K562 (cell line): ENCODE measurements around the gene CLCNKB. TPM values are rescaled to one million over a fixed set of nuclear protein-coding genes. Genes with fewer than 3 reads are reported as not detected.
A peak's percentile ranks its signal among the peaks of the same experiment; 100 is the strongest.

Experiments used
- ATAC-seq: fragments of 200-7000 bp; cut with Tn5 transposase; 3 replicates; pipeline ENCODE4 v1.9.1; 2020; ENCODE audit warnings: moderate library complexity
- BruUV-seq: library from RNA; stranded (reverse); fragments of 400-500 nt; replicated peaks from 2 replicates; lab custom pipeline; 2021; lab: Mats Ljungman, UMichigan
- CTCF ChIA-PET: fragments of 300-600 bp; formaldehyde crosslinking; extraction: SDS; loops from one replicate; lab custom pipeline; 2021; ENCODE audit warnings: low intra/inter-chr PET ratio; lab: Yijun Ruan, JAX
- POLR2A ChIA-PET: fragments of 300-600, 350-650 bp; sonication (Branson Sonifier 250); formaldehyde crosslinking; extraction: SDS; loops from one replicate; lab custom pipeline; 2021; ENCODE audit warnings: antibody characterized with exemption, inconsistent platforms; lab: Yijun Ruan, JAX
- DNase-seq, 4 experiments: peaks; one replicate each; pipeline versions ENCODE4 v3.0.0 to v3.0.0-alpha.2; 2011 to 2018; ENCODE audit warnings: low spot score in 3 of 4, mixed read lengths in 3 of 4; ENCODE audit errors: extremely low read depth in 1 of 4
- FAIRE-seq: peaks from 2 replicates; lab custom pipeline; 2011; peaks lifted over from hg19 to GRCh38; lab: Jason Lieb, UNC
- H2AFZ ChIP-seq: 2 replicates; pipeline ENCODE4 v1.6.0; 2011; ENCODE audit warnings: low read depth, low read length, control low read depth, inconsistent platforms
- H3K27ac ChIP-seq: fragments of 200-600 bp; 3 replicates; pipeline ENCODE4 v1.8.0; 2011; ENCODE audit warnings: low read depth, mild to moderate bottlenecking, control low read depth, inconsistent platforms, low read length, moderate library complexity, mixed read lengths; ENCODE audit errors: extremely low read depth
- H3K27me3 ChIP-seq, 2 experiments: fragments of 300-600 bp in 1 of 2; 2 replicates in 1 of 2; 3 replicates in 1 of 2; pipeline versions ENCODE4 v1.6.0 to v1.8.0; 2011; ENCODE audit warnings: inconsistent platforms in 2 of 2, low read length in 2 of 2, mild to moderate bottlenecking in 1 of 2, mixed read lengths in 1 of 2, moderate library complexity in 1 of 2; ENCODE audit not compliant: control insufficient read depth in 2 of 2, insufficient read depth in 2 of 2
- H3K36me3 ChIP-seq: fragments of 300-600 bp; 3 replicates; pipeline ENCODE4 v1.8.0; 2011; ENCODE audit warnings: mild to moderate bottlenecking, low read length, inconsistent platforms; ENCODE audit not compliant: control insufficient read depth, insufficient read depth
- H3K4me1 ChIP-seq, 2 experiments: fragments of 200-600 bp in 1 of 2; replicated peaks in 1 of 2; 2 replicates in 1 of 2; 3 replicates in 1 of 2; pipeline versions ENCODE4 v1.5.1 to v1.8.0; 2011; ENCODE audit warnings: inconsistent platforms in 2 of 2, low read length in 2 of 2, mild to moderate bottlenecking in 1 of 2, mixed read lengths in 1 of 2, moderate library complexity in 1 of 2; ENCODE audit not compliant: control insufficient read depth in 2 of 2, insufficient read depth in 2 of 2
- H3K4me2 ChIP-seq: 2 replicates; pipeline ENCODE4 v1.6.1; 2011; ENCODE audit warnings: low read length, control low read depth, inconsistent platforms, mixed read lengths; ENCODE audit not compliant: insufficient read depth
- H3K4me3 ChIP-seq: fragments of 200-600 bp; sonication (generic), shearing (Covaris generic); 2 replicates; pipeline ENCODE4 v1.5.1; 2016; ENCODE audit warnings: control low read depth, inconsistent platforms
- H3K79me2 ChIP-seq: fragments of 200-600 bp; 3 replicates; pipeline ENCODE4 v1.8.0; 2011; ENCODE audit warnings: low read length, inconsistent platforms; ENCODE audit not compliant: control insufficient read depth, insufficient read depth
- H3K9ac ChIP-seq, 2 experiments: 2 replicates each; pipeline versions ENCODE4 v1.6.0 to v1.6.1; 2011; ENCODE audit warnings: low read depth in 2 of 2, low read length in 2 of 2, control low read depth in 1 of 2, inconsistent platforms in 1 of 2, mild to moderate bottlenecking in 1 of 2, mixed read lengths in 1 of 2; ENCODE audit not compliant: insufficient read depth in 1 of 2
- H3K9me1 ChIP-seq: one replicate; pipeline ENCODE4 v1.6.0; 2011; ENCODE audit warnings: inconsistent platforms, mild to moderate bottlenecking, low read length, moderate library complexity; ENCODE audit not compliant: control insufficient read depth, insufficient read depth
- H3K9me3 ChIP-seq: replicated peaks from 2 replicates; pipeline ENCODE4 v1.5.1; 2011; ENCODE audit warnings: low read depth, low read length, inconsistent platforms; ENCODE audit not compliant: control insufficient read depth, insufficient read depth
- H4K20me1 ChIP-seq: replicated peaks from 2 replicates; pipeline ENCODE4 v1.6.1; 2011; ENCODE audit warnings: low read length, inconsistent platforms, mixed read lengths; ENCODE audit not compliant: control insufficient read depth, insufficient read depth
- CBFA2T2 ChIP-seq: fragments of 450-650 bp; conservative IDR thresholded peaks from 2 replicates; pipeline ENCODE4 v1.6.1; 2017; ENCODE audit warnings: mild to moderate bottlenecking
- CHAMP1 ChIP-seq: fragments of 450-650 bp; IDR thresholded peaks from 2 replicates; pipeline ENCODE4 v1.6.1; 2016; ENCODE audit warnings: mild to moderate bottlenecking
- GTF2E2 ChIP-seq: fragments of 200-800 bp; sonication (Bioruptor generic); IDR thresholded peaks from 2 replicates; pipeline ENCODE4 v1.6.1; 2016; ENCODE audit warnings: missing genetic modification characterization, missing compliant biosample characterization
- PRMT5 ChIP-seq: sonication (generic); formaldehyde crosslinking; IDR thresholded peaks from 2 replicates; pipeline ENCODE4 v1.5.0; 2020; ENCODE audit warnings: missing genetic modification reagents
- RAD51 ChIP-seq: fragments of 450-650 bp; IDR thresholded peaks from 2 replicates; pipeline ENCODE4 v1.7.1; 2016; ENCODE audit warnings: low read depth, mild to moderate bottlenecking, borderline replicate concordance
- TSHZ1 ChIP-seq: fragments of 250-450 bp; sonication (Bioruptor Pico); IDR thresholded peaks from 2 replicates; pipeline ENCODE4 v1.4.0; 2020; ENCODE audit warnings: mild to moderate bottlenecking, moderate library complexity
- USF1 ChIP-seq: sonication (generic); formaldehyde crosslinking; IDR thresholded peaks from 2 replicates; pipeline ENCODE4 v1.9.0; 2022; ENCODE audit warnings: mild to moderate bottlenecking, missing genetic modification reagents
- ZFP36 ChIP-seq: fragments of 150-350 bp; IDR thresholded peaks from 2 replicates; pipeline ENCODE4 v1.6.1; 2018; ENCODE audit warnings: low read length, low read depth; ENCODE audit not compliant: partially characterized antibody
- ZNF347 ChIP-seq: fragments of 450-650 bp; formaldehyde crosslinking; IDR thresholded peaks from 2 replicates; pipeline ENCODE4 v1.4.0; 2020; ENCODE audit warnings: low read depth, mild to moderate bottlenecking, moderate library complexity
- ZSCAN29 ChIP-seq: fragments of 450-650 bp; IDR thresholded peaks from 2 replicates; pipeline ENCODE4 v1.6.1; 2017
- WGBS: fragments of 100-300 bp; shearing (Covaris generic); methylation state at CpG from one replicate; pipeline ENCODE4 v1.1.6; 2016; ENCODE audit warnings: low coverage, mixed read lengths; ENCODE audit not compliant: insufficient coverage; ENCODE audit errors: missing lambda C conversion rate; 5-methylcytosine and 5-hydroxymethylcytosine counted together
- in situ Hi-C: fragments of 300-500 bp; cut with MboI; formaldehyde crosslinking; loops from 4 replicates; pipeline ENCODE4 v1.15.0; 2018; ENCODE audit warnings: inconsistent platforms, mixed read lengths
- intact Hi-C: fragments of 100-400 bp; cut with micrococcal nuclease; formaldehyde crosslinking; loops from 2 replicates; pipeline ENCODE4 v1.14.2; 2022
- polyA plus RNA-seq, 8 experiments: library from polyadenylated mRNA; depleted of rRNA in 4 of 8; stranded (reverse) in 5 of 8; unstranded in 3 of 8; fragments of >200 nt; fragmentation: Nextera tagmentation in 2 of 8; fragmentation: Illumina TruSeq in 1 of 8; extraction: Ambion mirVana in 2 of 8; extraction: Trizol in 1 of 8; gene quantifications; 2 replicates each; pipeline versions ENCODE4 v1.2.1 to v1.2.3, GENCODE V29; 2011 to 2014; ENCODE audit warnings: inconsistent platforms in 1 of 8, missing spikeins in 1 of 8
- total RNA-seq, 7 experiments: library from RNA; depleted of rRNA in 6 of 7; stranded (reverse); fragments of >200 nt in 6 of 7; fragmentation: Illumina TruSeq in 2 of 7; extraction: Trizol in 2 of 7; gene quantifications; 2 replicates each; pipeline versions ENCODE4 v1.2.1 to v1.2.3, GENCODE V29; 2011 to 2021; ENCODE audit warnings: low replicate concordance in 1 of 7
- TF ChIP-seq, protein P1 (sequence below): fragments of 250-450 bp; sonication (Bioruptor Pico); IDR thresholded peaks from 2 replicates; pipeline ENCODE4 v1.9.0; 2021; ENCODE audit warnings: mild to moderate bottlenecking, inconsistent platforms

CLCNKB gene
- total and polyA plus RNA-seq, 9 of the 15 experiments (the other 6 are each of a cell fraction or from before 2014, with no cell fraction given), result 0.08 to 1.7 (median 0.64) TPM

- Histone ChIP-seq H3K79me2 (no peaks in the 10 kb centered on the region), H4K20me1 (no peaks in the 10 kb centered on the region), H3K4me1 (peaks cover 10 to 38% of the 10 kb centered on the region in 2 experiments; a peak in 4 of 5 replicates), H2AFZ (no peak overlapping the region; the same call in 1 of the 2 replicates), H3K27ac (no peak overlapping the region), H3K36me3 (no peaks in the 10 kb centered on the region), H3K9ac (peak overlapping the region in 1 of 2 experiments; percentile 66; a peak in 1 of 4 replicates), H3K9me3 (no peaks in the 10 kb centered on the region), H3K4me2 (no peak overlapping the region), H3K4me3 (no peak overlapping the region), H3K27me3 (peaks cover 8 to 26% of the 10 kb centered on the region in 2 experiments; a peak in 4 of 5 replicates), H3K9me1 (no peaks in the 10 kb centered on the region)
- 45% methylated on average over 18 of the region's 18 CpGs for WGBS
- POLR2A ChIA-PET, result interaction anchor here (0.6 to 1.1 kb wide), 3 partner anchors 10 to 25 kb away, joined by 3 to 4 read pairs (median 3); no protein-coding TSS in a partner anchor
- in situ Hi-C loops (no loop called here), intact Hi-C loops (no loop called here)
- peak; percentile 18; the same call in 1 of the 3 replicates for ATAC-seq
- no TSS peak for BruUV-seq
- no peak for DNase-seq
- no peak for FAIRE-seq
- CTCF ChIA-PET, result no interaction called here
- TF ChIP-seq PRMT5 (CRISPR knock-in tag), result 0 out of 2 replicates have a peak, but pooled peaks have one; percentile 19
- peak; percentile 40 for TF ChIP-seq ZFP36
- no peak for TF ChIP-seq CHAMP1
- peak; percentile 76 for TF ChIP-seq USF1 (CRISPR knock-in tag)
- no peak for TF ChIP-seq TSHZ1 (CRISPR knock-in tag)
- TF ChIP-seq, protein P1, sequence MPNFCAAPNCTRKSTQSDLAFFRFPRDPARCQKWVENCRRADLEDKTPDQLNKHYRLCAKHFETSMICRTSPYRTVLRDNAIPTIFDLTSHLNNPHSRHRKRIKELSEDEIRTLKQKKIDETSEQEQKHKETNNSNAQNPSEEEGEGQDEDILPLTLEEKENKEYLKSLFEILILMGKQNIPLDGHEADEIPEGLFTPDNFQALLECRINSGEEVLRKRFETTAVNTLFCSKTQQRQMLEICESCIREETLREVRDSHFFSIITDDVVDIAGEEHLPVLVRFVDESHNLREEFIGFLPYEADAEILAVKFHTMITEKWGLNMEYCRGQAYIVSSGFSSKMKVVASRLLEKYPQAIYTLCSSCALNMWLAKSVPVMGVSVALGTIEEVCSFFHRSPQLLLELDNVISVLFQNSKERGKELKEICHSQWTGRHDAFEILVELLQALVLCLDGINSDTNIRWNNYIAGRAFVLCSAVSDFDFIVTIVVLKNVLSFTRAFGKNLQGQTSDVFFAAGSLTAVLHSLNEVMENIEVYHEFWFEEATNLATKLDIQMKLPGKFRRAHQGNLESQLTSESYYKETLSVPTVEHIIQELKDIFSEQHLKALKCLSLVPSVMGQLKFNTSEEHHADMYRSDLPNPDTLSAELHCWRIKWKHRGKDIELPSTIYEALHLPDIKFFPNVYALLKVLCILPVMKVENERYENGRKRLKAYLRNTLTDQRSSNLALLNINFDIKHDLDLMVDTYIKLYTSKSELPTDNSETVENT (CRISPR knock-in tag), result no peak
- peak; percentile 82 for TF ChIP-seq RAD51
- TF ChIP-seq GTF2E2, result no peak
- no peak for TF ChIP-seq ZNF347 (CRISPR knock-in tag)
- TF ChIP-seq ZSCAN29, result 0 out of 2 replicates have a peak, but pooled peaks have one; percentile 14
- TF ChIP-seq CBFA2T2, result peak; percentile 25; the same call in 1 of the 2 replicates
Observed at GRCh38 chr1:16092097-16092922, 48.7 kb downstream of the CLCNKB start.
